ENCODE results near the gene MOGAT1. TPM values are rescaled to one million over a fixed set of nuclear protein-coding genes. Genes with fewer than 3 reads are reported as not detected.

MOGAT1 gene
- total RNA-seq, 1 experiment from 2014 or later: not detected

DNA sequence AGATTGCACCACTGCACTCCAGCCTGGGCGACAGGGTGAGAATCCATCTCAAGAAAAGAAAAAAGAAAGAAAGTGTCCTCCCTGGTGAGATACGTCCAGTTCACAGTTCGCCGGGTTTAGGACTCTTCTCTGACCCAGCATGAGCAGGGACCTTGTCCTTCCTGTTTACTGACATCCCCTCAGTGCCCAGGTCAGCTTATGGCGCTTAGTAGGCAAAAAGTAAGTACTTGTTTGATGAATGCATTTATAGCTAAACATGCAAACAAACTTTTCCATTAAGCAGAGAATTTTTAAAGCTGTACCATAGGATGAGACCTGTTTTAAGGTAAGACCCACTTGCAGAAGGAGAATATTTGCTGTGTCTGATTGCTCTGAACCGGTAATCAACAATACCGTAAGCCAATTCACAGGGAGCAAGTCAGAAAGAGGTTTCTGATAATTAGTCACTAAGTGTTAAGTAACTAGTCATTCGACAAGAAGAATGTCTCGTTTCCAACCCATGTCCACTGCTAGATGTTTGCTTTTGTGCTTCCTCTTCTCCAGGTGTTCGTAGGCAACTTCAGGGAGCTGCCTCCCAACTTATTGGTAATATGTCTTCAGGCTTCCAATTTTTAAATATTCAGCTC is 40.0 kb downstream of the MOGAT1 start:
- Histone ChIP-seq H3K79me1 (ENCODE audit: insufficient read depth, low read depth, low read length, poor library complexity, severe bottlenecking) (no peaks in the 10 kb centered on the region), H3K9ac (ENCODE audit: extremely low read depth, insufficient read length, low read length) (no peak overlapping the region), H3K23me2 (ENCODE audit: insufficient read length, low read depth, low read length, poor library complexity, severe bottlenecking) (no peaks in the 10 kb centered on the region), H2BK120ac (ENCODE audit: low read depth, low read length, poor library complexity, severe bottlenecking) (no peak overlapping the region), H3K9me3 (ENCODE audit: control insufficient read depth, low read depth, low read length) (no peaks in the 10 kb centered on the region), H2AFZ (ENCODE audit: low read length) (no peak overlapping the region), H2BK15ac (ENCODE audit: low read depth, low read length) (no peak overlapping the region), H3T11ph (ENCODE audit: low read length) (no peak overlapping the region), H2AK5ac (ENCODE audit: insufficient read length, low read length) (no peak overlapping the region), H3K56ac (ENCODE audit: insufficient read length, low read depth, low read length) (no peak overlapping the region), H3K23ac (ENCODE audit: insufficient read length, low read depth, low read length) (no peak overlapping the region), H3K4me1 (ENCODE audit: insufficient read depth, low read length) (no peaks in the 10 kb centered on the region; the same call in 1 of the 2 replicates), H3K27ac (ENCODE audit: insufficient read length, low read depth, low read length) (no peak overlapping the region), H4K5ac (ENCODE audit: insufficient read length, low read depth, low read length) (no peak overlapping the region), H3K18ac (ENCODE audit: insufficient read length, low read depth, low read length) (no peak overlapping the region), H3K14ac (ENCODE audit: insufficient read depth, low read length) (no peak overlapping the region), H3K27me3 (ENCODE audit: insufficient read depth, low read length) (no peaks in the 10 kb centered on the region), H4K8ac (replicated peaks; ENCODE audit: insufficient read length, low read depth, low read length) (no peak overlapping the region), H3K4ac (ENCODE audit: low read depth, low read length) (no peak overlapping the region), H2BK12ac (ENCODE audit: insufficient read length, low read depth, low read length) (no peak overlapping the region), H4K20me1 (ENCODE audit: control insufficient read depth, insufficient read depth, insufficient read length) (no peaks in the 10 kb centered on the region), H2BK20ac (ENCODE audit: low read depth, low read length, poor library complexity, severe bottlenecking) (no peak overlapping the region), H3K4me2 (ENCODE audit: insufficient read depth, insufficient read length, low read length) (no peak overlapping the region), H4K91ac (ENCODE audit: insufficient read length, low read depth, low read length) (no peak overlapping the region), H2BK5ac (ENCODE audit: insufficient read length, low read length) (no peak overlapping the region), H3K79me2 (ENCODE audit: insufficient read depth, low read length) (no peaks in the 10 kb centered on the region)
- Mint-ChIP-seq H3K27me3 (ENCODE audit: low read depth) (peaks cover 1% of the 10 kb centered on the region; the same call in 1 of the 2 replicates), H3K4me3 (no peak overlapping the region), H3K36me3 (ENCODE audit: insufficient read depth in 1 of 3, low read depth in 3 of 3) (0 out of 7 replicates have a peak, but pooled peaks cover 0 to 2% (median 0%) of the 10 kb centered on the region in 3 experiments), H3K4me1 (peaks cover 23 to 28% of the 10 kb centered on the region in 2 experiments), H3K27ac (no peak overlapping the region), H3K9me3 (no peaks in the 10 kb centered on the region; a peak in 1 of 5 replicates)
- WGBS (ENCODE audit: extremely low coverage, insufficient read length, low lambda C conversion rate): no CpG with 5 or more reads among the region's 10 CpGs
- TF ChIP-seq, protein P1, sequence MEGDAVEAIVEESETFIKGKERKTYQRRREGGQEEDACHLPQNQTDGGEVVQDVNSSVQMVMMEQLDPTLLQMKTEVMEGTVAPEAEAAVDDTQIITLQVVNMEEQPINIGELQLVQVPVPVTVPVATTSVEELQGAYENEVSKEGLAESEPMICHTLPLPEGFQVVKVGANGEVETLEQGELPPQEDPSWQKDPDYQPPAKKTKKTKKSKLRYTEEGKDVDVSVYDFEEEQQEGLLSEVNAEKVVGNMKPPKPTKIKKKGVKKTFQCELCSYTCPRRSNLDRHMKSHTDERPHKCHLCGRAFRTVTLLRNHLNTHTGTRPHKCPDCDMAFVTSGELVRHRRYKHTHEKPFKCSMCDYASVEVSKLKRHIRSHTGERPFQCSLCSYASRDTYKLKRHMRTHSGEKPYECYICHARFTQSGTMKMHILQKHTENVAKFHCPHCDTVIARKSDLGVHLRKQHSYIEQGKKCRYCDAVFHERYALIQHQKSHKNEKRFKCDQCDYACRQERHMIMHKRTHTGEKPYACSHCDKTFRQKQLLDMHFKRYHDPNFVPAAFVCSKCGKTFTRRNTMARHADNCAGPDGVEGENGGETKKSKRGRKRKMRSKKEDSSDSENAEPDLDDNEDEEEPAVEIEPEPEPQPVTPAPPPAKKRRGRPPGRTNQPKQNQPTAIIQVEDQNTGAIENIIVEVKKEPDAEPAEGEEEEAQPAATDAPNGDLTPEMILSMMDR (conservative IDR thresholded peaks at IDR 0.05): no peak
- DNase-seq: no peak

Data from H9 (cell line).